NCI-H2196 treated with DMSO at 0.1 percent for 48 hours (cell line): ENCODE data around the gene SPRR2A.
"Not testable (repeated sequence)": the region's sequence is repeated elsewhere in the genome, so short reads cannot be mapped to it uniquely, and the experiment has no call there.

ENCODE experiments used
- DNase-seq: peaks from one replicate; lab custom pipeline; 2025; ENCODE audit not compliant: unreplicated experiment; lab: John Stamatoyannopoulos, UW

The SPRR2A gene

GRCh38 chr1:153025797-153026196 is 31.5 kb downstream of the SPRR2A start:
- no peak for DNase-seq

GRCh38 chr1:153024413-153024812 is 32.9 kb downstream of the SPRR2A start:
- DNase-seq = no peak

GRCh38 chr1:153023109-153023508 is 34.2 kb downstream of the SPRR2A start:
- no peak for DNase-seq

- DNase-seq = not testable (repeated sequence)
These were observed 35.0 kb downstream of the SPRR2A start for GRCh38 chr1:153022340-153022739.

GRCh38 chr1:153021829-153022228 is 35.5 kb downstream of the SPRR2A start:
- DNase-seq = not testable (repeated sequence)

- not testable (repeated sequence) for DNase-seq
These were observed 46.0 kb downstream of the SPRR2A start for GRCh38 chr1:153011235-153011758.
